Glutamatergic neuron (in vitro differentiated cells): ENCODE measurements around the gene LTBR. TPM values are rescaled to one million over a fixed set of nuclear protein-coding genes. Genes with fewer than 3 reads are reported as not detected.

Source experiments
- DNase-seq: peaks from one replicate; pipeline ENCODE4 v3.0.0; 2022
- H3K27ac Mint-ChIP-seq: one replicate; pipeline ENCODE4 v1.8.0; 2020; ENCODE audit warnings: mild to moderate bottlenecking, mixed read lengths, inconsistent platforms; ENCODE audit not compliant: unreplicated experiment
- H3K27me3 Mint-ChIP-seq: one replicate; pipeline ENCODE4 v1.8.0; 2020; ENCODE audit warnings: mild to moderate bottlenecking, moderate library complexity, mixed read lengths, inconsistent platforms; ENCODE audit not compliant: unreplicated experiment
- H3K36me3 Mint-ChIP-seq: one replicate; pipeline ENCODE4 v1.8.0; 2020; ENCODE audit warnings: mild to moderate bottlenecking, mixed read lengths, inconsistent platforms; ENCODE audit not compliant: unreplicated experiment
- H3K4me1 Mint-ChIP-seq: one replicate; pipeline ENCODE4 v1.8.0; 2020; ENCODE audit warnings: mild to moderate bottlenecking, low read depth, mixed read lengths, inconsistent platforms; ENCODE audit not compliant: unreplicated experiment
- H3K4me3 Mint-ChIP-seq: one replicate; pipeline ENCODE4 v1.8.0; 2020; ENCODE audit warnings: mild to moderate bottlenecking, mixed read lengths, inconsistent platforms; ENCODE audit not compliant: unreplicated experiment
- H3K9me3 Mint-ChIP-seq: one replicate; pipeline ENCODE4 v1.8.0; 2020; ENCODE audit warnings: mild to moderate bottlenecking, moderate library complexity, mixed read lengths, inconsistent platforms; ENCODE audit not compliant: unreplicated experiment
- total RNA-seq: library from RNA; stranded (reverse); fragmentation: NEBNext Ultra II Directional; extraction: Animal tissue kit (Norgen Biotek cat#: 25700); gene quantifications from one replicate; pipeline ENCODE4 v1.2.1, GENCODE V29; 2021; ENCODE audit not compliant: unreplicated experiment
- TF ChIP-seq, protein P1 (sequence below): fragments of 200-600 bp; sonication (generic); IDR thresholded peaks from one replicate; pipeline ENCODE4 v1.5.0; 2021; ENCODE audit not compliant: partially characterized antibody, unreplicated experiment

LTBR gene
- total RNA-seq, 1 donor from 2014 or later = not detected

DNA sequence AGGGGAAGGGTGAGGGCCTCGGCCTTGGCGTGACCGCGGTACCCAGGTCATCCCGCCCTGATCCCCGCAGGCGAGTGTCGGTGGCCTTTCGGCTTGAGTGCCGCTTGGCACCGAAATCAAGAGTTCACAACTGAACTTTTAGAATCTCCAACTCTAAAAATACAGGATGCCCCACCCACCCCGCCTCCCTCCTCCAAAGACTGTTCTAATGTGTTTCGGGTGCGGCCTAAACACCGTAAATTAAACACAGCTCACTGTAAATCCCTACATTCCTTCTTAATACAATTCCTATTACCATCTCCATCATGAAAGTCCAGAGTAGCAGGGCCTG lies 20.0 kb upstream of the LTBR start:
- no peak for DNase-seq
- TF ChIP-seq, protein P1, sequence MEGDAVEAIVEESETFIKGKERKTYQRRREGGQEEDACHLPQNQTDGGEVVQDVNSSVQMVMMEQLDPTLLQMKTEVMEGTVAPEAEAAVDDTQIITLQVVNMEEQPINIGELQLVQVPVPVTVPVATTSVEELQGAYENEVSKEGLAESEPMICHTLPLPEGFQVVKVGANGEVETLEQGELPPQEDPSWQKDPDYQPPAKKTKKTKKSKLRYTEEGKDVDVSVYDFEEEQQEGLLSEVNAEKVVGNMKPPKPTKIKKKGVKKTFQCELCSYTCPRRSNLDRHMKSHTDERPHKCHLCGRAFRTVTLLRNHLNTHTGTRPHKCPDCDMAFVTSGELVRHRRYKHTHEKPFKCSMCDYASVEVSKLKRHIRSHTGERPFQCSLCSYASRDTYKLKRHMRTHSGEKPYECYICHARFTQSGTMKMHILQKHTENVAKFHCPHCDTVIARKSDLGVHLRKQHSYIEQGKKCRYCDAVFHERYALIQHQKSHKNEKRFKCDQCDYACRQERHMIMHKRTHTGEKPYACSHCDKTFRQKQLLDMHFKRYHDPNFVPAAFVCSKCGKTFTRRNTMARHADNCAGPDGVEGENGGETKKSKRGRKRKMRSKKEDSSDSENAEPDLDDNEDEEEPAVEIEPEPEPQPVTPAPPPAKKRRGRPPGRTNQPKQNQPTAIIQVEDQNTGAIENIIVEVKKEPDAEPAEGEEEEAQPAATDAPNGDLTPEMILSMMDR = no peak
- Mint-ChIP-seq H3K4me3 (peak overlapping the region; percentile 44), H3K27ac (no peak overlapping the region), H3K4me1 (no peaks in the 10 kb centered on the region), H3K36me3 (no peaks in the 10 kb centered on the region), H3K27me3 (no peaks in the 10 kb centered on the region), H3K9me3 (peaks cover 5% of the 10 kb centered on the region)

DNA sequence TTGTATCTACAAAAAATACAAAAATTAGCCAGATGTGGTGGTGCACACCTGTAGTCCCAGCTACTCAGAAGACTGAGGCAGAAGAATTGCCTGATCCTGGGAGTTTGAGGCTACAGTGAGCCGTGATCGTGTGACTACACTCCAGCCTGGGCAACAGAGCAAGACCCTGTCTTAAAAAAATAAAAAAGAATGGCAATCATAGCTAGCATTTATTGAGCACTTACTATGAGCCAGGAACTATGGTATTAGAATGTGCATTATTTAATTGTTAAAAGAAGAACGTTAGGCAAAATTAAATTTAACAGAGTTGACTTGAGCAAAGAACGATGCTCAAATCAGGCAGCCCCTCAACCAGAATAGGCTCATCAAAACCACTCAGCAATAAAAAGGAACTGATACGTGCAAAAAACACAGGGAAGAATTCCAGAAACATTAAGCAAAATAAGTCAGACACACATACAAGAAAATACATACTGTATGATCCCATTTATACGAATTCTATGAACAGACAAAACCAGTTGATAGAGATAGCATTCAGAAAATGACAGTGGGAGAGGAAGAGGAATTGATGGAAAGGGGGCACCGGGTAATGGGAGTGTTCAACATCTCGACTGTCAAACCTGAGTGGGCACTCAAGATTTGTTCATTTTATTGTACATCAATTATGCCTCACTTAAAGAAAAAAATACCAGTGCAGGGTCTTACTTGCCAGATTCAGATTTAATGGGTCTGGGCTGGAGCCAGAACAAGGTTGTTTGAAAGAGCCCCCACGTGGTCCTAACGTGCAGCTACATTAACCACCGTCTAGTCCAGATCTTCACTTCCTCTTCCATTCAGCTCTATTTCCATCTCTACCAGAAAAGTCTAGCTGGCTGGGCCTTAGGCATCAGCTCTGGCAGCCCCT lies 16.6 kb upstream of the LTBR start:
- no peak for DNase-seq
- Mint-ChIP-seq H3K9me3 (peaks cover 2% of the 10 kb centered on the region), H3K36me3 (no peaks in the 10 kb centered on the region), H3K27ac (no peak overlapping the region), H3K4me3 (no peak overlapping the region), H3K4me1 (peaks cover 3% of the 10 kb centered on the region), H3K27me3 (peaks cover 6% of the 10 kb centered on the region)
- TF ChIP-seq, protein P1 = no peak

DNA sequence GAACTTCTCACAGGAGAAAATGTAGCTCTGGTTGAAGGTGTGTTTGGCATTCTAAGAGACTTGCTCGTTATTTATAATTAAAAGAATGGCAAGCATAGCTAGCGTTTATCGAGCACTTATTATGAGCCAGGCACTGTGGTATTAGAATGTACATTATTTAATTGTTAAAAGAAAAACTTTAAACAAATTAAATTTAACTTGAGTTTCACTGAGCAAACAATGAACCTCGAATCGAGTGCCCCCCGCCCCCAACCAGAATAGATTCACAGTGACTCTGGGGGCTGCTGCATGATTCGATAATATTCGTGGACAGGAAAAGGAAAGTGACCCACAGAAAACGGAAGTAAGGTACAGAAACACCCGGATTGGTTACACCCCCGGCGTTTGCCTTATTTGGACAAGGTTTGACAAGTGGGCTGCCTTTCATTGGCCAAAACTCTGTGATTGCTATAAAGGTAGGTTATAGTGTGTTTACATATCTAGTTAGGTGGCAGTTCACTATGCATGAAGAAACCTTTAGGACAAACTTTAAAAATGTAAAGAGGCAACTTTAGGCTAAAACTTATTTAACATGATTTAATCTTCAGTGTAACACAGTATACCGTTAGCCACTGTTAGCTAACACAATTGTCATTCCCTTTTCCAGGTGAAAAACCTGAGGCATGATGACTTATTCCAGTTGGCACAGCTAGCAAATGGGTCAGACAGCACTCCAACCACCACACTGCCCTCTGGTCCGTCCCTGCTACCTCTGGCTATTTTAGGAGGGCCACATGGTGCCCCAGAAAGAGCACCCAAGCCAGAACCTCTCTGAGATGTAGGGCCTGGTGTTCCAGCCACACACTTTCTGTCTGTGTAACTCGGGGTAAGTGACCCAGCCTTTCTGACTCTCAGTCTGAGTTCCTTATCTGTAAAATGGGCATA lies 15.7 kb upstream of the LTBR start:
- no peaks in the 10 kb centered on the region for H3K36me3 Mint-ChIP-seq
- DNase-seq = no peak
- TF ChIP-seq, protein P1 = no peak
- H3K9me3 Mint-ChIP-seq = peaks cover 3% of the 10 kb centered on the region
- peaks cover 8% of the 10 kb centered on the region for H3K4me1 Mint-ChIP-seq
- H3K27ac Mint-ChIP-seq = no peak overlapping the region
- H3K27me3 Mint-ChIP-seq = peaks cover 6% of the 10 kb centered on the region
- H3K4me3 Mint-ChIP-seq = no peak overlapping the region

DNA sequence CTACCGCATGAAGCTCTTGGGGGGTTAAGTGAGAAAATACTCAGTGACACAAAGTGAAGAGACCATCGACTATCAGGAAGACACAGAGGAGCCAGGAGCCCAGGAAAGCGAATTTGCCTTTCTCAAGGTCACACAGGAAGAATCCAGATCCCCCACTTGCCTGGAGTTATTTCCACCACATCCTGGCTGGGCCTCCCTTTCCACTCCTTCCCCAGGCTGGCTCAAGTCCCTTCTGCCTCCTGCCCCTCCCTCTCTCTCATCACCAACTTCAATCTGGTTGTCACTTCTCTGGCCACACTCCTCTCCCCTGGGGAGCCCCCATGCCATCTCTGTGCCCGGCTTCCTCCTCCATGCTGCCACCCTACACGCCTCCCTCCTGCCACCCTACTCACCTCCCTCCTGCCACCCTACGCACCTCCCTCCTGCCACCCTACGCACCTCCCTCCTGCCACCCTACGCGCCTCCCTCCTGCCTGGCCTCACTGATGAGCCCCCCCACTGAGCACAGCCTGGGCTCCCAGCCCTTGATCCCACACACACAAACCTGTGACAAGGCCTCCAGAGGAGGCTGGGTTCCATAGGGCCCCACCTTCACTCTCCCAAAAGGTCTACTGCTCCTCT lies 14.9 kb upstream of the LTBR start:
- DNase-seq = no peak
- Mint-ChIP-seq H3K36me3 (no peaks in the 10 kb centered on the region), H3K27me3 (peaks cover 9% of the 10 kb centered on the region), H3K27ac (no peak overlapping the region), H3K4me3 (no peak overlapping the region), H3K9me3 (peaks cover 3% of the 10 kb centered on the region), H3K4me1 (peaks cover 8% of the 10 kb centered on the region)
- TF ChIP-seq, protein P1 = no peak
